ENCODE data around the gene CYP2A7.

DNA sequence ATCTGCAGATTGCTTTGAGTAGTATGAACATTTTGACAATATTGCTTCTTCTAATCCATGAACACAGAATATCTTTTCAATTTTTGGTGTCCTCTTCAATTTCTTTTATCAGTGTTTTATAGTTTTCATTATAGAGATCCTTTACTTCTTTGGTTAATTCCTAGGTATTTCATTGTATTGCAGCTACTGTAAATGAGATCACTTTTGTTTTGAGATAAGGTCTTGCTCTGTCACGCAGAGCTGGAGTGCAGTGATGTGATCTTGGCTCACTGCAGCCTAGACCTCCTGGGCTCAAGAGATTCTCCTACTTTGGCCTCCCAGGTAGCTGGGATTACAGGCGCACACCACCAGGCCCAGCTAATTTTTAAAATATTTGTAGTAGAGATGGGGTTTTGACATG, 9.8 kb downstream of the CYP2A7 start:
- TF ChIP-seq EP300 (IDR thresholded peaks at IDR 0.05), result no peak
- TF ChIP-seq, protein P1, sequence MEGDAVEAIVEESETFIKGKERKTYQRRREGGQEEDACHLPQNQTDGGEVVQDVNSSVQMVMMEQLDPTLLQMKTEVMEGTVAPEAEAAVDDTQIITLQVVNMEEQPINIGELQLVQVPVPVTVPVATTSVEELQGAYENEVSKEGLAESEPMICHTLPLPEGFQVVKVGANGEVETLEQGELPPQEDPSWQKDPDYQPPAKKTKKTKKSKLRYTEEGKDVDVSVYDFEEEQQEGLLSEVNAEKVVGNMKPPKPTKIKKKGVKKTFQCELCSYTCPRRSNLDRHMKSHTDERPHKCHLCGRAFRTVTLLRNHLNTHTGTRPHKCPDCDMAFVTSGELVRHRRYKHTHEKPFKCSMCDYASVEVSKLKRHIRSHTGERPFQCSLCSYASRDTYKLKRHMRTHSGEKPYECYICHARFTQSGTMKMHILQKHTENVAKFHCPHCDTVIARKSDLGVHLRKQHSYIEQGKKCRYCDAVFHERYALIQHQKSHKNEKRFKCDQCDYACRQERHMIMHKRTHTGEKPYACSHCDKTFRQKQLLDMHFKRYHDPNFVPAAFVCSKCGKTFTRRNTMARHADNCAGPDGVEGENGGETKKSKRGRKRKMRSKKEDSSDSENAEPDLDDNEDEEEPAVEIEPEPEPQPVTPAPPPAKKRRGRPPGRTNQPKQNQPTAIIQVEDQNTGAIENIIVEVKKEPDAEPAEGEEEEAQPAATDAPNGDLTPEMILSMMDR (IDR thresholded peaks at IDR 0.05), result no peak

Measured in esophagus muscularis mucosa (tissue), 3 donors.